Activated T-cell treated with anti-CD3 and anti-CD28 coated beads, Interleukin-2, amount 50 U/mL, for 24 hours (primary cell): ENCODE results near the gene NAA80.
"Not testable (repeated sequence)": the region's sequence is repeated elsewhere in the genome, so short reads cannot be mapped to it uniquely, and the experiment has no call there.

ENCODE experiments used
- DNase-seq: peaks from one replicate; pipeline ENCODE4 v3.0.0-alpha.2; 2020
- H3K27ac Mint-ChIP-seq: 2 replicates; pipeline ENCODE4 v1.8.0; 2020; ENCODE audit warnings: mild to moderate bottlenecking, mixed read lengths
- H3K27me3 Mint-ChIP-seq: 2 replicates; pipeline ENCODE4 v1.8.0; 2020; ENCODE audit warnings: mixed read lengths
- H3K36me3 Mint-ChIP-seq: 2 replicates; pipeline ENCODE4 v1.8.0; 2020; ENCODE audit warnings: low read depth, mixed read lengths
- H3K4me1 Mint-ChIP-seq: 2 replicates; pipeline ENCODE4 v1.8.0; 2020; ENCODE audit warnings: low read depth, mixed read lengths
- H3K4me3 Mint-ChIP-seq: 2 replicates; pipeline ENCODE4 v1.8.0; 2020; ENCODE audit warnings: mild to moderate bottlenecking, moderate library complexity, mixed read lengths
- H3K9me3 Mint-ChIP-seq: 2 replicates; pipeline ENCODE4 v1.8.0; 2020; ENCODE audit warnings: mixed read lengths

NAA80 gene

GRCh38 chr3:50267280-50267913 is 31.8 kb downstream of the NAA80 start:
- Mint-ChIP-seq H3K4me3 (no peak overlapping the region), H3K27me3 (peaks cover 24% of the 10 kb centered on the region), H3K9me3 (no peaks in the 10 kb centered on the region), H3K4me1 (peaks cover 5% of the 10 kb centered on the region), H3K36me3 (no peaks in the 10 kb centered on the region), H3K27ac (no peak overlapping the region)
- DNase-seq = no peak

DNA sequence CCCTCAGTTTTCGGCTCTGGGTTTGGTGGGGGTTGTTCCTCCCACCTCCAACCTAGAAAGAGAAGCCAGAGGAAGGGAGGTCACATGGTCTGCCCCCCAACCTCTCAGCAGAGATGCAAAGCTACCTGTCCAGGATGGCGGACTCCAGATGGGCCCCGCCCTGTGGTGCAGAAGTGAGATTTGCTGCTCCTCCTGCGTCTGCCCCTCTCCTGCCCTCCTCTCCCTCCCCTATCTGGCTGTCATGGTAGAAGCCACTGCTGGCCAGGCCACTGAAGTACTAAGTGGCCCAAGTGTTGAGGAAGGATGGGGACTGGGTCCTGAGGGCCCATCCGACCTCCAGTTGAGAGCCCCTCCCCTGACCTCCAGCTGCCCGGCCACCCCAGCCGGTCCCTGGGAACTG is 32.4 kb downstream of the NAA80 start:
- Mint-ChIP-seq H3K36me3 (no peaks in the 10 kb centered on the region), H3K9me3 (no peaks in the 10 kb centered on the region), H3K27me3 (peaks cover 24% of the 10 kb centered on the region), H3K27ac (no peak overlapping the region), H3K4me3 (no peak overlapping the region), H3K4me1 (peaks cover 4% of the 10 kb centered on the region)
- no peak for DNase-seq

GRCh38 chr3:50266017-50266416 is 33.2 kb downstream of the NAA80 start:
- H3K4me1 Mint-ChIP-seq = peaks cover 1% of the 10 kb centered on the region
- peaks cover 24% of the 10 kb centered on the region for H3K27me3 Mint-ChIP-seq
- no peaks in the 10 kb centered on the region for H3K36me3 Mint-ChIP-seq
- peak overlapping the region; percentile 50 for H3K27ac Mint-ChIP-seq
- H3K9me3 Mint-ChIP-seq = no peaks in the 10 kb centered on the region
- no peak overlapping the region for H3K4me3 Mint-ChIP-seq
- DNase-seq = no peak

GRCh38 chr3:50265571-50265970 is 33.6 kb downstream of the NAA80 start:
- H3K36me3 Mint-ChIP-seq = no peaks in the 10 kb centered on the region
- H3K27ac Mint-ChIP-seq = peak overlapping the region; percentile 50
- H3K4me1 Mint-ChIP-seq = peaks cover 1% of the 10 kb centered on the region
- H3K4me3 Mint-ChIP-seq = no peak overlapping the region
- DNase-seq = no peak
- H3K27me3 Mint-ChIP-seq = peaks cover 24% of the 10 kb centered on the region
- no peaks in the 10 kb centered on the region for H3K9me3 Mint-ChIP-seq

GRCh38 chr3:50264964-50265485 is 34.2 kb downstream of the NAA80 start:
- no peak overlapping the region for H3K4me3 Mint-ChIP-seq
- no peak for DNase-seq
- peaks cover 24% of the 10 kb centered on the region for H3K27me3 Mint-ChIP-seq
- peaks cover 3% of the 10 kb centered on the region for H3K4me1 Mint-ChIP-seq
- H3K9me3 Mint-ChIP-seq = no peaks in the 10 kb centered on the region
- H3K27ac Mint-ChIP-seq = no peak overlapping the region
- no peaks in the 10 kb centered on the region for H3K36me3 Mint-ChIP-seq

DNA sequence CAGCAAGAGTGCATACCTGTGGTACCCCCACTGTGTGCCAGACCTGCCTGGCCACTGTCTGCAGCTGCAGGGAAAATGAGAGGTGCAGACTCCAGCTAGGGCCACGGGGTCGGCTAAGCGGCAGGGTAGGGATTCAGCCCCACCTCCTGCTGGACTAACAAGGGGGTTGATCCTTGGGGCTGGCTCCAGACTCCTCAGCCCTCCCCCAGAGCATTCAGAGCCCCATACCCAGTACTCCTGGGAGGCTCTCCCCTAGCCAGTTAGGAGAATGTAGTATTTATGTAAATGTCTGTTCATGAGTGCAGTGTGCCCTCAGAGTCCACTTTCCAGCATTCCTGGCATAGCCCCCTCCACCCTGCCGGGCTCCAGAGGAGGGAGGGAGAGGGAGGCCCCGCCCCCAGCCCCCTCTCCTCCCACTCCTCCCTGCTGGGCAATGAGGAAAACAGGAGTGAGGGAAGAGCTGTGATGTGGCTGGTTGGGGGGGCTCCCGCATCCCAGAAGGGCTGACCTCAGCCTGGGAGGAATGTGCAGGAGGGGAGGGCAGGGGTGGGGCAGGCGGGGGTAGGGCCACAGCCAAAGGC is 34.7 kb downstream of the NAA80 start:
- H3K27me3 Mint-ChIP-seq = peaks cover 24% of the 10 kb centered on the region

GRCh38 chr3:50263478-50264382 is 35.5 kb downstream of the NAA80 start:
- peak overlapping the region; percentile 44 for H3K27ac Mint-ChIP-seq
- H3K4me3 Mint-ChIP-seq = no peak overlapping the region
- peaks cover 24% of the 10 kb centered on the region for H3K27me3 Mint-ChIP-seq
- H3K4me1 Mint-ChIP-seq = peaks cover 8% of the 10 kb centered on the region
- no peaks in the 10 kb centered on the region for H3K9me3 Mint-ChIP-seq
- DNase-seq = no peak
- H3K36me3 Mint-ChIP-seq = peaks cover 11% of the 10 kb centered on the region

More for the DNA sequence above, 34.7 kb downstream of the NAA80 start:
- Mint-ChIP-seq H3K4me3 (no peak overlapping the region), H3K27ac (no peak overlapping the region), H3K9me3 (no peaks in the 10 kb centered on the region), H3K36me3 (peaks cover 3% of the 10 kb centered on the region), H3K4me1 (peaks cover 7% of the 10 kb centered on the region)
- DNase-seq = no peak

DNA sequence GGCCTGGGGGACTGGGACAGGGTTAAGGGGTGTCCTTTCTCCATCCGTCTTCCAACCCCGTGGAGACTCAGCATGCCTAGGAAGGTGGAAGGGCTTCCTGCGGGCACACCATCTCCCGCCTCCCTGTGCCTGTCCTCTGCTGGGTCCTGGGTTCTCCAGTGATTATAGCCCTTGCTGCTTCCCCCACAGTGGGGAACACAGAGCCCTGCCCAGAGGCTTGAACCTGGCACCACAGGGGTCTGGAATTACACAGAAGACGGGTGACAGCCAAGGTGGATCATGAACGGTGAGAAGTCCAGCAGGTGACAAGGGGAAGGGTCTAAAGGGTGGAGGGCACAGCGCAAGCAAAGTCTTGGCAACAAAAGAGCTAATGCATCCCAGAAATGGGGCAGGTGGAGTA is 36.4 kb downstream of the NAA80 start:
- Mint-ChIP-seq H3K4me1 (peaks cover 8% of the 10 kb centered on the region), H3K4me3 (no peak overlapping the region), H3K27ac (no peak overlapping the region), H3K36me3 (peaks cover 20% of the 10 kb centered on the region), H3K27me3 (peaks cover 18% of the 10 kb centered on the region), H3K9me3 (no peaks in the 10 kb centered on the region)
- DNase-seq = no peak

DNA sequence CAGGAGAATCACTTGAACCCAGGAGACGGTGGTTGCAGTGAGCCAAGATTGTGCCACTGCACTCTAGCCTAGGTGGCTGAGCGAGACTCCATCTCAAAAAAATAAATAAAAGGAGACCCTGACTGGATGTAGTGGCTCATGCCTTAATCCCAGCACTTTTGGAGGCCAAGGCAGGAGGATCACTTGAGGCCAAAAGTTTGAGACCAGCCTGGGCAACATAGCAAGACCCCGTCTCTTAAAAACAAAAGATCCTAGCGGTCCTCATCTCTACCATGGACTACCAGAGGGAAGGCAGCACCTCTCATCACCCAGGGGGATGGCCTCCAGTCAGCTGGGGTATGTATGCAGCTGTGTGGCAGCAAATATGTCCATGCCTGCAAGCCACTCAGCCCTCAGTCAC is 37.0 kb downstream of the NAA80 start:
- H3K4me3 Mint-ChIP-seq, DNase-seq, H3K27ac Mint-ChIP-seq, H3K9me3 Mint-ChIP-seq, H3K4me1 Mint-ChIP-seq: not testable (repeated sequence)
- H3K27me3 Mint-ChIP-seq = peaks cover 16% of the 10 kb centered on the region
- peaks cover 26% of the 10 kb centered on the region for H3K36me3 Mint-ChIP-seq

GRCh38 chr3:50261505-50261904 is 37.7 kb downstream of the NAA80 start:
- no peak overlapping the region for H3K27ac Mint-ChIP-seq
- DNase-seq = no peak
- no peak overlapping the region for H3K4me3 Mint-ChIP-seq
- peaks cover 10% of the 10 kb centered on the region for H3K27me3 Mint-ChIP-seq
- peaks cover 33% of the 10 kb centered on the region for H3K36me3 Mint-ChIP-seq
- H3K9me3 Mint-ChIP-seq = no peaks in the 10 kb centered on the region
- peaks cover 8% of the 10 kb centered on the region for H3K4me1 Mint-ChIP-seq

GRCh38 chr3:50260942-50261441 is 38.2 kb downstream of the NAA80 start:
- peak overlapping the region; percentile 69 for H3K4me3 Mint-ChIP-seq
- peaks cover 38% of the 10 kb centered on the region for H3K36me3 Mint-ChIP-seq
- H3K27me3 Mint-ChIP-seq = peaks cover 7% of the 10 kb centered on the region
- no peaks in the 10 kb centered on the region for H3K9me3 Mint-ChIP-seq
- no peak overlapping the region for H3K27ac Mint-ChIP-seq
- no peak for DNase-seq
- H3K4me1 Mint-ChIP-seq = peaks cover 8% of the 10 kb centered on the region

DNA sequence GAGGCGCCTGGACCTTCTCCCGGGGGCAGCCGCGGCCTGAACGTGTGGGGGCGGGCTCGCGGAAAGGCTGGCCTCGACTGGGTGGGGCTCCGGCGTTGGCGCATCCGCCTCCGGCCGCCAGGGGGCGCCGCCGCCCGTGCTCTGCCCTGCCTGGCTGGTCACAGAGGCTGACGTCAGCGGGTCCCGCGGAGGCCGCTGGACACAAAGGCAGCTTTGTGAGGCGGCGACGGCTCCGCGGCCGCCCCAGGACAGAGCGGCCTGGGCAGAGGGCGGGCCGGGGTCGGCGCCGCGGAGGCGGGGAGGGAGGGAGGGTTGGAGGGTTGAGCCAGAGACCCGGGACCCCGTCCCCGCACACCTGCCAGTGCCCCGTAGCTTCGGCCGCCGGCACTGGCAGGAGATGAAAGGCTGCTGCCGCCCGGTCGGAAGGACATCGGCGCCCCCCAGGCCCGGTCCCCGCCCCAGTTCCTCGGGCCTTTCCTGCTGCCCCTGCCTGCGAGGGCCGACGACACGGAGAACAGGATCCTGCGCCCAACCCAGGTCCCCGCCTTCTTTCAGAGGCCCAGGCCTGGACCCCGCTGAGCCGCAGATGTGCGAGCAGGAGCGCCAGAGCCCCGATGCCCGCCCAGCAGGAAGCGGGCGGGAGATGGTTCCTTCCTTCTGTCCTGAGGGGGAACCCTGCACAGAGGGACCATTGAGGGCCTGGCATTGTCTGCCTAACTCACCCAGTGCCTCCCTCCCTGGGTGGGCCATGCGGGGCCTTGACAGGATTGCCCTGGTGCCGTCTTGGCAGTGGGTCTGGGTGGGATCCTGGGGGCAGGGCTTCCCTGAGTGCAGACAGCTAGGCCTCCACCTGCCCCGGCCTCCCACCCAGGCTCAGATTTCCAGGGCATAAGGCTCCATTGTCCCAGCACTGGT is 38.9 kb downstream of the NAA80 start:
- Mint-ChIP-seq H3K9me3 (no peaks in the 10 kb centered on the region), H3K36me3 (peaks cover 43% of the 10 kb centered on the region), H3K27me3 (peaks cover 3% of the 10 kb centered on the region), H3K4me3 (peak overlapping the region; percentile 69), H3K27ac (peak overlapping the region; percentile 84), H3K4me1 (peaks cover 8% of the 10 kb centered on the region)
- DNase-seq = peak; percentile 92

DNA sequence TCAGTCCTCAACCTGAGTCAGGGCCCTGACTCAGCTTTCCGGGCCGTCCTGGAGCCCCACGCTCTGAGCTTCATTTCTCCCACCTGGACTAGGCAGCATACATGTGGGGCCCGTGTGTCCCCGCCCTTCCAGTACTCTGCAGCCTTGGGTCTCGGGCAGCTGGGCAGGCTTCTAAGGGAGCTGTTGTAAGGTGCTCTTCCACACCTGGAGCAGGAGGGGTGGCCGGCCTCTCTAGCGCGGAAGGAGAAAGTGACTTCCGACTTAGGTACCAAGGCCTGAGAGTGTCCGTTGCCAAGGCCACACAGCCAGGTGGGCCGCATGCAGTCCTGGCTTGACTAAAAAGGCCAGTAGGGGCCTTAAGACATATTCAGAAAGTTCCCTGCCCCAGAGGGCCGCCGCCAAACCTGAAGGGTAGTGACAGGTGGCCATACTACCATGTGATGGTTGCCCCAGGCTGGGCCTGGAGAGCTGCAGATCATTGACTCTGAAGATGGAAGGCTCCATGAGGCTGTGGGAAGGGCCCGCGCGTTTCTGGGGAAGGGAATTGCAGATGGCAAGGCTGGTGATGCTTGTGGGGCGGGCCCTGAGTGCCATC is 39.7 kb downstream of the NAA80 start:
- Mint-ChIP-seq H3K36me3 (peaks cover 50% of the 10 kb centered on the region), H3K4me3 (peak overlapping the region; percentile 57), H3K9me3 (no peaks in the 10 kb centered on the region), H3K27me3 (no peaks in the 10 kb centered on the region), H3K4me1 (peaks cover 8% of the 10 kb centered on the region), H3K27ac (peak overlapping the region; percentile 84)
- DNase-seq = no peak
